ENCODE results near the gene IL25. TPM values are rescaled to one million over a fixed set of nuclear protein-coding genes. Genes with fewer than 3 reads are reported as not detected.

Gene IL25
- total and polyA plus RNA-seq, 2 experiments from 2014 or later = 3.2 TPM; not detected in 1

DNA sequence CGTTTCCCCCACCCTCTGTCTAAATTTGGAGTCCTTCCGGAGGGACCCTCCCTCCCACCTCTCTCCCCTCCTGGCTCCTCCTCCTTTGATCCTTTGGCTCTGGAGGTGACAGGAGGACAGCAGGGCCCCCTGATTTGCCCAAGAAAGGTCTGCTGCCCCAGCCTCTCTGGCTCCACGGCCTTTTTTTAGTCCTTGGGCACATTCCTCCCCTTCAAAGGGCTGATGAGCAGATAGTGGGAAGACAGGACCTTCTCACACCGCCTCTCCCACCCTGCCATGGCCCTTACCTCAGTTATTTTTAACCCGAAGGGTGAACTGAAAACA lies 35.7 kb downstream of the IL25 start:
- DNase-seq (ENCODE audit: low read depth in 1 of 2, low spot score in 1 of 2) = peak in 1 of 2 donors; percentile 96
- H3K36me3 ChIP-seq = peaks cover 47% of the 10 kb centered on the region
- H3K27ac ChIP-seq = peak overlapping the region; percentile 99
- H3K4me1 ChIP-seq (ENCODE audit: low read depth) = peaks cover 36% of the 10 kb centered on the region
- H3K4me3 ChIP-seq = peak overlapping the region; percentile 98
- H3K27me3 ChIP-seq = no peaks in the 10 kb centered on the region
- TF ChIP-seq, protein P1, sequence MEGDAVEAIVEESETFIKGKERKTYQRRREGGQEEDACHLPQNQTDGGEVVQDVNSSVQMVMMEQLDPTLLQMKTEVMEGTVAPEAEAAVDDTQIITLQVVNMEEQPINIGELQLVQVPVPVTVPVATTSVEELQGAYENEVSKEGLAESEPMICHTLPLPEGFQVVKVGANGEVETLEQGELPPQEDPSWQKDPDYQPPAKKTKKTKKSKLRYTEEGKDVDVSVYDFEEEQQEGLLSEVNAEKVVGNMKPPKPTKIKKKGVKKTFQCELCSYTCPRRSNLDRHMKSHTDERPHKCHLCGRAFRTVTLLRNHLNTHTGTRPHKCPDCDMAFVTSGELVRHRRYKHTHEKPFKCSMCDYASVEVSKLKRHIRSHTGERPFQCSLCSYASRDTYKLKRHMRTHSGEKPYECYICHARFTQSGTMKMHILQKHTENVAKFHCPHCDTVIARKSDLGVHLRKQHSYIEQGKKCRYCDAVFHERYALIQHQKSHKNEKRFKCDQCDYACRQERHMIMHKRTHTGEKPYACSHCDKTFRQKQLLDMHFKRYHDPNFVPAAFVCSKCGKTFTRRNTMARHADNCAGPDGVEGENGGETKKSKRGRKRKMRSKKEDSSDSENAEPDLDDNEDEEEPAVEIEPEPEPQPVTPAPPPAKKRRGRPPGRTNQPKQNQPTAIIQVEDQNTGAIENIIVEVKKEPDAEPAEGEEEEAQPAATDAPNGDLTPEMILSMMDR (IDR thresholded peaks at IDR 0.05; ENCODE audit: low read depth, low read length) = no peak
- no peaks in the 10 kb centered on the region for H3K9me3 ChIP-seq (ENCODE audit: low read depth)

DNA sequence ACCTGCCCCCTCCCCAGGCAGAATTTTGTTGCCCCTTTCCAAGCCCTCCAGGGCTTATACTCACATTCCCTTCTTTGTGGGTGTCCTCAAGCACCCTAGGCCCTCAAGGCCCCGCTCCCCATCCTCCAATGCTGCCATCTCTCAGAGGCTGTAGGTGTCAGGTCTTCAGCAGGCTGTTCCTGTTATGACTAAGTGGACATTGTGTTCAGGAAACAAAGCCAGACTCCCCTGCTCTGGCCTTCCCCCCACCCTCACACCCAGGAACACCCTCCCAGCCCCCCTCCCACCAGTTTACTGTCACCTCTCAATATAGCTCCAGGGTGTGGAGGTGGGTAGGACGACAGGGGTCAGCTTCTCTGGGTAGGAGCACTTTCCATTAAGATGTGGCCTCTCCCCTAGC lies 36.9 kb downstream of the IL25 start:
- Histone ChIP-seq H3K36me3 (peaks cover 35% of the 10 kb centered on the region), H3K27ac (peak overlapping the region; percentile 99), H3K4me1 (ENCODE audit: low read depth) (peaks cover 39% of the 10 kb centered on the region), H3K27me3 (no peaks in the 10 kb centered on the region), H3K4me3 (peak overlapping the region; percentile 98), H3K9me3 (ENCODE audit: low read depth) (no peaks in the 10 kb centered on the region)
- TF ChIP-seq, protein P1 (IDR thresholded peaks at IDR 0.05; ENCODE audit: low read depth, low read length) = no peak
- DNase-seq (ENCODE audit: low read depth in 1 of 2, low spot score in 1 of 2) = no peak

DNA sequence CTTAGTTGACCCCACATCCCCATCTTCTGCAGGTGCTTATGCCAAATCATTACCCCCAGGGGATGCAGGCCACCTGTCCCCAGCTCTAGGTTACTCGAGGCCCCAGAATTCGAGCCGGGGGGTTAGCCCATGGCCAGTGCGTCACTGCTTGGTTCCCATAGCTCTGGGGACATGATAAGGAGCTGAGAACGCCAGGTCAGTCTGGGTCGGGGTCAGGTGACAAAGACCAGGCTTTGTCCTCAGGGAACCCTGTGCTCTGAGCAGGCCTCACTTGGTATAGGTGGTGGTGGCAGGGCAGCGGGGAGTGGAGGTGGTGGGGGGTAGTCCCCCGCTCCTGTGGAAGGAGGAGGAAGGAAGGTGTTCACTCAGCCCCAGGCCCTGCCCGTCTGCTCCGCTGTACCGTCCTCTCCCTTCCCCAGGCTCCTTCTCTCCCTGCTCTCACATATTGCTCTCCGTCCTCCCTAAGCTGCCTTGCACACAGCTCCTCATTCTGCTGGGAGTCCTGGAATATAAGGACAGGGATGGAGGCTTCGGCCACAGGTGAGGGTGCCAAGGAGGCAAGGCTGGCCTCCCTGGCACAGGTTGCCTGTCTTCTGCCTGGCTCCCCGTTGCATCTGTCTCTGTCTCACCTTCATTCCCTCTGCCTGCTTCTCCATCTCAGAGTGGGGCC lies 37.5 kb downstream of the IL25 start:
- DNase-seq (ENCODE audit: low read depth in 1 of 2, low spot score in 1 of 2) = peak in 1 of 2 donors; percentile 59
- Histone ChIP-seq H3K27ac (peak overlapping the region; percentile 99), H3K27me3 (no peaks in the 10 kb centered on the region), H3K9me3 (ENCODE audit: low read depth) (no peaks in the 10 kb centered on the region), H3K4me1 (ENCODE audit: low read depth) (peaks cover 40% of the 10 kb centered on the region), H3K4me3 (no peak overlapping the region), H3K36me3 (peaks cover 28% of the 10 kb centered on the region)
- TF ChIP-seq, protein P1 (IDR thresholded peaks at IDR 0.05; ENCODE audit: low read depth, low read length) = no peak

DNA sequence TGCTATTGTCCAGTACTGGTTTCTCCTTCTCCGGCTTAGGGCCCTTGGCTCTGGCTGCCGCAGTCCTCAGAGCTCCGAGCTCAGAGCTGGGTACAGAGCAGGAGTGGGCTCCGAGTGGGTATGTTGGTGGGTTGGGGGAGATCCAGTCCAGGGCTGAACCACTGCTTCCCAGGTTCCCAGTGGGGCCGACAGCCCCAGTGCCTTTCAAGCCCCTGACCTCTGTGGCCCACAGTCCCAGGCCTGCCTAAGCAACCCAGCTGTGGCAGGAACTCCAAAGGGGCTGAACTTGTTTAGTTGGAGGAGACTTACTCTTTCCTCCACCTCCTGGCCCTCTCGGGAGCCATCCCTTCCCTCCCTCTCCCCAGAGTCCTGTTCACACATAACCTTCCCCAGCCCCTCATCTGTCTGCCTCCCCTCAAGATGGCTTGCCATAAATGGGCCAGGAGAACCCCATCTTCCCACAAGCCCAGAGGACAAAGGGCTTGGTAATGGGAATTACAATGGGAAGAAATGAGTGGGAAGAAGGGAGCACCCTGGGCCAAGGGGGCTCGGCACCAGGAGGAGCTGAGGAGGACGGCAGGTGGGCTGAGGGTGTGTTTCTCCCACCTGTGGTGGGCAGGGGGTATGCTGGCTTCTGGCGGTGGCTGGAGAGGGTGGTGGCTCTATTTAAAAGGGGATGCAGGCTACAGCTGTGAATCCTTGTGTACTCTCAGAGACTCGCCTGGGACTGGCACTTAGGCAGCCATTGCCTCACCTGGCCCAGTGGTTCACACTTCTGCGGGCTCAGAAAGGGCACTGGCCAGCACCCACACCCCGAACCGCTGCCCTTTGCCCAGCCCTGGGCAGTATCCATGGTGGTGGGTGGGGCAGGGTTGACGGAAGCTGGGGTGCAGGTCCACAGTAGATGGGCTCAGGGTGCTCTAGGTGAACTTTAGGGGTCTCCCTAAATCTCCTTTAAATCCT lies 39.2 kb downstream of the IL25 start:
- no peak for DNase-seq (ENCODE audit: low read depth in 1 of 2, low spot score in 1 of 2)
- Histone ChIP-seq H3K4me1 (ENCODE audit: low read depth) (peaks cover 55% of the 10 kb centered on the region), H3K27ac (peak overlapping the region; percentile 99), H3K27me3 (no peaks in the 10 kb centered on the region), H3K4me3 (no peak overlapping the region), H3K9me3 (ENCODE audit: low read depth) (no peaks in the 10 kb centered on the region), H3K36me3 (peaks cover 11% of the 10 kb centered on the region)
- TF ChIP-seq, protein P1 (IDR thresholded peaks at IDR 0.05; ENCODE audit: low read depth, low read length) = no peak

DNA sequence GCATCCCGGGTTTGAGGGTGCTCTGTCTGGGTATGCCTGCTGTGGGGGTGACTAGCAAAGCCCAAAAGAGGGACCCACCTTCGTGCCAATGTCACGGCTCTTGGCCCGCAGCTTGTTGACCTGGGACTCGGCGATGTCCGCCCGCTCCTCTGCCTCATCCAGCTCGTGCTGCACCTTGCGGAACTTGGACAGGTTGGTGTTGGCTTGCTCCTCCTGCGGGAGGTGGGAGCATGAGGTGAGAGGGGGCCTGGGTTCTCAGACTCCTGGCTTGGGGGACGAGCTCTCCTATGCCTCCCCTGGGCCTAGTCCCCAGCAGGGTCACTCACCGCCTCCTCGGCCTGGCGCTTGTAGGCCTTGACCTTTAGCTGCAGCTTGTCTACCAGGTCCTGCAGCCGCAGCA lies 41.1 kb downstream of the IL25 start:
- Histone ChIP-seq H3K4me1 (ENCODE audit: low read depth) (peaks cover 52% of the 10 kb centered on the region), H3K36me3 (no peaks in the 10 kb centered on the region), H3K4me3 (no peak overlapping the region), H3K9me3 (ENCODE audit: low read depth) (no peaks in the 10 kb centered on the region), H3K27me3 (no peaks in the 10 kb centered on the region), H3K27ac (no peak overlapping the region)
- no peak for DNase-seq (ENCODE audit: low read depth in 1 of 2, low spot score in 1 of 2)
- TF ChIP-seq, protein P1 (IDR thresholded peaks at IDR 0.05; ENCODE audit: low read depth, low read length) = no peak
